AG04450 (cell line): ENCODE data around the gene UPF1. TPM values are rescaled to one million over a fixed set of nuclear protein-coding genes. Genes with fewer than 3 reads are reported as not detected.

ENCODE experiments used
- CTCF ChIA-PET: fragments of 300-600, 350-600 bp; formaldehyde crosslinking; extraction: SDS; loops from one replicate; lab custom pipeline; 2022; ENCODE audit warnings: antibody characterized with exemption, inconsistent platforms; lab: Charles Lee
- POLR2A ChIA-PET: fragments of 350-600 bp; formaldehyde crosslinking; extraction: SDS; loops from one replicate; lab custom pipeline; 2021; ENCODE audit warnings: antibody characterized with exemption, inconsistent platforms; lab: Yijun Ruan, JAX
- DNase-seq: peaks from one replicate; pipeline ENCODE4 v3.0.0-alpha.2; 2011; ENCODE audit warnings: low read depth, low spot score
- H3K27ac ChIP-seq: one replicate; pipeline ENCODE4 v1.5.1; 2012; ENCODE audit warnings: low read depth, low read length, control low read depth
- H3K27me3 ChIP-seq: one replicate; pipeline ENCODE4 v1.6.0; 2012; ENCODE audit warnings: low read length; ENCODE audit not compliant: control insufficient read depth, insufficient read depth
- H3K4me3 ChIP-seq: 2 replicates; pipeline ENCODE4 v1.5.1; 2011; ENCODE audit warnings: mild to moderate bottlenecking, low read depth, low read length, control low read depth
- H3K9me3 ChIP-seq: 2 replicates; pipeline ENCODE4 v1.5.1; 2012; ENCODE audit warnings: low read length; ENCODE audit not compliant: control insufficient read depth, insufficient read depth
- CTCF ChIP-seq: IDR thresholded peaks from 2 replicates; pipeline ENCODE4 v1.5.1; 2011; ENCODE audit warnings: low read depth, low read length, control low read depth, inconsistent platforms
- polyA plus RNA-seq: library from polyadenylated mRNA; depleted of rRNA; stranded (reverse); fragments of >200 nt; gene quantifications from 2 replicates; pipeline ENCODE4 v1.2.3, GENCODE V29; 2011

UPF1 gene
- polyA plus RNA-seq, 1 experiment: 28.2 TPM

- Histone ChIP-seq H3K27ac (no peak overlapping the region), H3K9me3 (peaks cover 17% of the 10 kb centered on the region), H3K4me3 (no peak overlapping the region), H3K27me3 (no peaks in the 10 kb centered on the region)
- no peak for TF ChIP-seq CTCF
- ChIA-PET CTCF (interaction anchor here (0.7 kb wide), 1 partner anchor 104 kb away, joined by 4 read pairs; no protein-coding TSS in a partner anchor), POLR2A (no interaction called here)
- no peak for DNase-seq
These were observed 49.7 kb downstream of the UPF1 start for GRCh38 chr19:18881491-18881890.

- CTCF ChIA-PET: no interaction called here
- Histone ChIP-seq H3K27ac (no peak overlapping the region), H3K9me3 (no peaks in the 10 kb centered on the region; the same call in 1 of the 2 replicates), H3K4me3 (no peak overlapping the region), H3K27me3 (no peaks in the 10 kb centered on the region)
- no peak for DNase-seq
- no peak for TF ChIP-seq CTCF
- POLR2A ChIA-PET: interaction anchor here (0.6 to 0.7 kb wide), 2 partner anchors 77 to 198 kb away, joined by 4 to 5 read pairs; no protein-coding TSS in a partner anchor
These were observed 52.0 kb downstream of the UPF1 start for GRCh38 chr19:18883526-18884304.

GRCh38 chr19:18886972-18887371 is 55.2 kb downstream of the UPF1 start:
- no peak for TF ChIP-seq CTCF
- Histone ChIP-seq H3K9me3 (no peaks in the 10 kb centered on the region), H3K27ac (no peak overlapping the region), H3K27me3 (peaks cover 5% of the 10 kb centered on the region), H3K4me3 (no peak overlapping the region)
- no peak for DNase-seq
- CTCF ChIA-PET: no interaction called here
- POLR2A ChIA-PET: no interaction called here

GRCh38 chr19:18889949-18890745 is 58.4 kb downstream of the UPF1 start:
- ChIA-PET CTCF (interaction anchor here (0.6 kb wide), 1 partner anchor 23 kb away, joined by 3 read pairs; no protein-coding TSS in a partner anchor), POLR2A (interaction anchor here (0.6 kb wide), 1 partner anchor 29 kb away, joined by 5 read pairs; the partner anchor contains the start of gene DDX49)
- Histone ChIP-seq H3K27ac (no peak overlapping the region), H3K4me3 (no peak overlapping the region), H3K9me3 (no peaks in the 10 kb centered on the region; the same call in 1 of the 2 replicates), H3K27me3 (peaks cover 28% of the 10 kb centered on the region)
- no peak for DNase-seq
- TF ChIP-seq CTCF: no peak
